ENCODE results near the gene MRPL53. TPM values are rescaled to one million over a fixed set of nuclear protein-coding genes. Genes with fewer than 3 reads are reported as not detected.
"Not testable (repeated sequence)": the region's sequence is repeated elsewhere in the genome, so short reads cannot be mapped to it uniquely, and the experiment has no call there.

MRPL53 gene
- polyA plus RNA-seq, 3 donors, result 37.1 to 43.6 (median 38.9) TPM

DNA sequence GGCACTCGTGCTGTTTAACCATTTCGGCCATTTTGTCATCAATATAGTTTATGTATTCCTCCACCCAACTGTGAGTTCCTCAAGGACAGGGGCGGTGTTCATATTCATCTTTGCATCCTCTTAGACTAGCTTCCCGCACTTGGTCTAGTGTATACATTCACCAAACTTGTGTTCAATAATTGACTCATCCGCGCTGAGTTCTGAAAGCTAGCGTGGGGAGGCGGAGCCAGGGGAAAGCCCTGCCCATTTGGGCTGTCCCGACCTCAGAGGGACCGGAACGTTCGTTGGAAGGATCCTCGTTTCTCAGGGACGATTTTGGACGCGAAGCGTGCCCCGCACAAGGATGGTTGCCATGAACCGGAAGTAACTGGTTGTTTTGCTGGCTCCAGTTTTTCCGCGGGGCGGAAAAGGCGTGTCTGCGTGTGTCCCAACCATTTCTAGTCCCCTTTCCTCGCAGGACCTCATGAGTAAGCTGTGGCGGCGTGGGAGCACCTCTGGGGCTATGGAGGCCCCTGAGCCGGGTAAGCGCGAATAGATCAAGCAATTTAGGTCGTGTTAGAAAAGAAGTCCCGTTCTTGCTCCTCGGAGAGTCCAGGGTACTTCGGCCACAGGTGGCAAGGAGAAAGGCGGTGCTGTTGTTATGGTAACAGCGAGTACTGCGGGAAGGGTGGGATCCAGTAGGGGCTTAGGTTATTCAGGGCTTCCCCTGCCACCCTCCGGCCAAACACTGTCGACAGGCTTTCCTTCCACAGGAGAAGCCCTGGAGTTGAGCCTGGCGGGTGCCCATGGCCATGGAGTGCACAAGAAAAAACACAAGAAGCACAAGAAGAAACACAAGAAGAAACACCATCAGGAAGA is 17.6 kb downstream of the MRPL53 start, which contains the start of gene INO80B:
TSS of gene INO80B (plus strand) at position 434 of the 858 bp plus-strand sequence. CDS start at position 464, 30 bp downstream.
- peak; percentile 97 to 99 (median 97) for DNase-seq (ENCODE audit: low read depth in 3 of 3, low spot score in 2 of 3)

GRCh38 chr2:74450570-74451190 is 21.8 kb downstream of the MRPL53 start:
- no peak for DNase-seq (ENCODE audit: low read depth in 3 of 3, low spot score in 2 of 3)

DNA sequence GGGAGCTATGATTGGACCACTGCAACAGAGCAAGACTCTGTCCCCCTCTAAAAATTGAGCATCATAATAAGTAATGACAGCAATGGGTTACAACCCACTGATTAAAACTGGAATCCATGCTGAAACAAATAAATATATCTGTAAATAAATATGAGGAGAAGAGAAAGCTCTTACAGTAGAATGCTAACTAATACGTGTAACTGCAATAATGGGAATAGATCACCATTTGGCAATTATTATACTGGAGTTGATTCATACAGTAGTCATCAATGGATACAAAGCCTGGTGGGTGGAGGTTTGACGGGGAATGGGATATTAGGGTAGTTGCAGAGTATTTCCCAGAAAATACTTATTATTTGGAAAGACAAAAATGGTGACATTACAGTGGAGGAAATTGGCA is 23.7 kb downstream of the MRPL53 start:
- DNase-seq (ENCODE audit: low read depth in 3 of 3, low spot score in 2 of 3), result no peak

DNA sequence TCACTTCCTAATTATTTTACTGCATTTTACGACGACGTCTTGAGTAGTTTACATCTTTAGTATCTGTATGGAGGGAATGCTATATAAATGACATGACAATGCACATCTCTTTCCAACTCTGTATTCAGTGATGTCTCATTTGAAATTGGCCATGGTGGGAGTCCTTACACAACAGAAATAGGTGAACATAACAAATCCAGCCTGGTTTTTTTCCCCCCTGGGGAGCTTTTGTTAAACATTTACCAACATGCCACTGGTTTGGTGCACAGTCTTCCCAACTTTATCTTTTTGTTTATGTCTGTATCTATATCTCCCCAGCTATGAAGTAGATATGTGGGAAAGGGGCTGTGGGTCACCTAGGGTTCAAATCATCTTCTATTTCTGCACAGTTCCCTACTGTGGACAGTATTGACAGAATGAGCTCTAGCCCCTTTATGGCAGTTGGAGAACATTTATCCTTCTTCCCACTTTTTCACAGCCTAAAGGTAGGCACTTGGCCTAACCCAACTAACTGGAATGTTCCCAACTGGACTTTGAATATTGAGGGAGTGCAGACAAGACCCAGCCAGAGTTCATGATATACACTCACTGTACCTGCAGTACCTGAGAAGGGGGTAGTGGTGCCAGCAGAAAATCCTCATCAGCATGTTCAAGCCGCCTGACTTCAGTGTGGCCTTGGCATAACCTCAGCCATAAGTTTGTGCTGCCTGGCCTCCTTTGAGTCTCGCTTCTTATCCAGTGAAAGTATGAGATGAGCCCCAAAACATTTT is 25.1 kb downstream of the MRPL53 start:
- DNase-seq (ENCODE audit: low read depth in 3 of 3, low spot score in 2 of 3), result no peak

DNA sequence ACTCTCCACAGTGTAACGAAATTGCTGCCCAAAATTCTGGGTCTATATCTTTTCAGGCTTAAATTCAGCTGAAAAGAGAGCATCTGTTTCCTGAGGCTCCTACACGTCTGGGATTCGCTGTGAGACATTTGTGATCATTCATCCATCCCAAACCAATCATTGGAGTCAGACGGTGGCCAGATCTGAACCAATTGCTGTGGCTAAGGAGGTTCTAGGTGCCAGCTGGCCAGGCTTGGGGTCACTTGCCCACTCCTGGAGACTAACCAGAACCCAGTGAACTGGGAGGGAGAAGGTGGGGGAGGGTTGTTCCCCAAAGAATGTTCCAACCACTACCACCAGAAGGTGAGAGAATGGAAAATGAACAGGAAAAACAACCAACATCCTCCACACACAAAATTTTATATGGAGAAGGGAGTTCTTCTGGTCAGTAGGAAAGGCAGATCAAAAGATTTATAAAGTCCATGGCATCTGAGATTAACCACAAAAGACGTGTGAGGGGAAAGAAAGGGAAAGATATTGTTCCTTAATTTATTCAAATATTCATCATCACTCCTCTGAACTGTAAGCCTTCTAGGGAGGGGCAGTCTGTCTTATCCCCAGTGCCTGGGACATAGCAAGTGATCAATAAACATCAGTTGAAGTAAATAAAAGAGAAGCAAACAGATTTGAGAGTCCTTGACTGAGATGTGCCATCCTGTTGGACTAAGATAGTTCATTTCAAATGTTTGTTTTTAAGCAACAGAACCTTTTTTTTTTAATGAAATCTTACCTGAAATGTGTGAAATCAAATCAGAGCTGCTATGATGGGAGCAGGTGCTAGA is 27.8 kb downstream of the MRPL53 start:
- no peak for DNase-seq (ENCODE audit: low read depth in 3 of 3, low spot score in 2 of 3)

DNA sequence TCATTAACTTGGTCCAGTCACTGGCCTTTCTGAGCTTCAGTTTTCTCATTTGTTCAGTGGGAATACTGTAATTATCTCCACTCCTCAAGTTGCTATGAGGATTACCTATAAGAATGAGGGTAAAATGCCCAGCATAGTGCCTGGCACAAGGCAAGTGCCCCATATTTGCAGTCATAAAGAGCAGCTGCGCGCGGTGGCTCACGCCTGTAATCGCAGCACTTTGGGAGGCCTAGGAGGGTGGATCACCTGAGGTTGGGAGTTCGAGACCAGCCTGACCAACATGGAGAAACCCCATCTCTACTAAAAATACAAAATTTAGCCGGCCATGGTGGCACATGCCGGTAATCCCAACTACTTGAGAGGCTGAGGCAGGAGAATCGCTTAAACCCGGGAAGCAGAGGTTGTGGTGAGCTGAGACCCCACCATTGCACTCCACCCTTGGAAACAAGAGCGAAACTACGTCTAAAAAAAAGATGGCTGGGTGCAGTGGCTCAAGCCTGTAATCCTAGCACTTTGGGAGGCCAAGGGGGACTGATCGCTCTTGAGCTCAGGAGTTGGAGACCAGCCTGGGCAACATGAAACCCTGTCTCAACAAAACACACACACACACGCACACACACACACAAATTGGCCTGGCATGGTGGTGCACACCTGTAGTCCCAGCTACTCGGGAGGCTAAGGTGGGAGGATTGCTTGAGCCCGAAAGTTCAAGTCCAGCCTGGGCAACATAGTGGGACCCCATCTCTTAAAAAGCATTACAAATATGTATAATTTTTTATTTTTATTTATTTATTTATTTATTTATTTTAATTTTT is 29.8 kb downstream of the MRPL53 start:
- DNase-seq (ENCODE audit: low read depth in 3 of 3, low spot score in 2 of 3), result not testable (repeated sequence)

DNA sequence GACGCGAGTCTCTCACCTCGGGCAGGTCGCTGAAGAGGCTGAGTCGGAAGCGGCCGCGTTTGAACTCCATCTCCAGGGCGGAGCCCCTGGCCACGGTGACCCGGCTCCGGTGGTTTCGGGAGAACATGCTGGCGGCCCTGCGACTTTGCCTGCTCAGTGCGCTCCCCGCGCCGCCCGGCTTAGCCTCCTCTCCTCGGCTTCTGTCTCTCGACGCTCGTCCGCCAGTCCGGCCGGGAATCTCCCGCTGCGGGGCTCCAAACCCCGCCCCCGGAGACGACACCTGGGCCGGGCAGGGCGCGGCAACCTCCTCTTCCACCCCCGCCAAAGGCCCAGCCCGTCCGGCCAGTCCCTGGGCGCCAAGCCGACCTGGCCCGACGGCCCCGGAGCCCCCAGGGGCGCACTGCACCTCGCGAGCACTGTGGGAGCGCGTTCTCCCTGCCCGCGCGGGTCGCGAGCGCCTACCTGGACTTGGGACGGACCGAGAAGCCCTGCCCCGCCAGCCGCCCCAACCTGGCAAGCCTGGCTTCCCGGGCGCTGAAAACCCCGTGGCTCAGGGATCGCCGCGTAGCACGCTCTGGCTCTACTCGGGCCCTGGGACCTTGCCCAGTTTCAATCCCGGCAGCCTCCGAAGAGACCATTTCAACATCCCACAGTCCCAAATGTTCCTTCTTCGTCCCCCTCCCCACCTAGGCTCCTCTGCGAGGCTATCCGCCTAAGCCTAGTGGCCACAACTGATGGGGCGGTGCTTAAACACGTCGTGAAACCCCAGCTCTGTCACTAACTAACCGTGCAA is 30.6 kb downstream of the MRPL53 start, which contains the start of gene RTKN:
TSS of gene RTKN (minus strand) at position 248 of the 793 bp plus-strand sequence. CDS start at position 127, 121 bp downstream.
- no peak for DNase-seq (ENCODE audit: low read depth in 3 of 3, low spot score in 2 of 3)

GRCh38 chr2:74441170-74441689 is 31.2 kb downstream of the MRPL53 start:
- no peak for DNase-seq (ENCODE audit: low read depth in 3 of 3, low spot score in 2 of 3)

DNA sequence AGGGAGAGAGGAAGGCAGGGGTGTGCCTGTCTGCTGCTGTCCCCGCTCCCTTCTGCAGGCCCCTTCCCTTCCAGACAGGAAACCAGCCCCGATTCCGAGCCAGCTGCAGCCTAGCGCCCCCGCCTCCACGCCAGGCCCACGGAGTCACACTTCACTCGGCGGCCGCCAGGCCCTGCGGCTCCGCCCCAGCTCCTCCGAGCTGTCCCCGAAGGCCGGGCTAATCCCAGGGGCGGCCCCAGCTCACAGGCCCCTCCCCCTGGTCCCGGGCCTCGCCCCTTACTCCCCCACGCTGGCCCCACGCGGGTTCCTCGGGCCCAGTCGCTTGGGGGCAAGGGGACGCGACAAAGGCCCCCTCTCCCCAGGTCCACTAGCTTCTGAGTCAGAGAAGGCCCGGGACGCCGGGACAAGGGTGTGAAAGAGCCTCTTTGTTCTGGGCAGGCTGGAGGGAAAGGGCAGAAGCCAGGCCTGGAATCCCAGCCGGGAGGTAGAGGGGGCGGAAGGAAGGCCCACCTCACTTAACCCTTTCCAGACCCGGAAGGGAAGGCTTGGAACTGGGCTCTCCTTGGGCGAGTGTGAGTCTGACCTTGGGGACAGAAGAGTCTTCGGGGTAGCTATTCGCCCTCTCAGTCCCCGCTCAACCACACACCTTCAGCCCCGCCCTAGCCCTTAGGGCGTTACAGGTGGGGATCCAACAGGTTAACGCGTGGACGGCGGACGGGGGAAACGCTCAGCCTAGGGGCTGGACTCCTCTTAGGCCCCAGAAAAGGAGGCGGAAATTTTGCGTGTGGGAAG is 31.9 kb downstream of the MRPL53 start:
- DNase-seq (ENCODE audit: low read depth in 3 of 3, low spot score in 2 of 3), result peak in 1 of 3 donors; percentile 87

DNA sequence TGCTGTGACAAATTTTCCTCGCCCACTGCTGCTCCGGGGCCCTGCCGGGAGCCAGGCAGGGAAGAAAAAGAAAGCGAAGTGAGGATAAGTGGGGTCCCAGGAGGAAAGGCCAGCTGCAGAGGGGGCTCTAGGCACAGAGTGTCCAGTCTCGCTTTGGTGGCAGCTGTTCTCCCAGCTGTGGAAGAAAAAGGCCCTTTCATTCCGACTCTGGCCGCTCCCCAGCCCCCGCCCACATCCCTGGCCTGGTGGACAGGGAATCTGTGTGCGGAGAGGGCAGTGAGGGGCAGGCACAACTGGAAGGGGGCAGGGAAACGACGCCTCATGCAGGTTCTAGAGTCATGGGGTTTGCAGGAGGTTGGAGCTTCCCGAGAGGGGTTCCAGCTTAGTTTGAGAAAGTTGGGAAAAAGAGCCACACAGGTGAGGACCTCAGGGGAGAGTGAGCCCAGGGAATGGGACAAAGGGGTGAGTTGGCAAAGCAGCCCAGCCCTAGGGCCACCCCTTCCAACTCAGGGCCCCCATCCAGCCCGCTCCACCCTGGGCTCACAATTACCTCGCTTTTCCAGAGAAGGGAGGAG is 32.6 kb downstream of the MRPL53 start:
- peak in 1 of 3 donors; percentile 25 for DNase-seq (ENCODE audit: low read depth in 3 of 3, low spot score in 2 of 3)

DNA sequence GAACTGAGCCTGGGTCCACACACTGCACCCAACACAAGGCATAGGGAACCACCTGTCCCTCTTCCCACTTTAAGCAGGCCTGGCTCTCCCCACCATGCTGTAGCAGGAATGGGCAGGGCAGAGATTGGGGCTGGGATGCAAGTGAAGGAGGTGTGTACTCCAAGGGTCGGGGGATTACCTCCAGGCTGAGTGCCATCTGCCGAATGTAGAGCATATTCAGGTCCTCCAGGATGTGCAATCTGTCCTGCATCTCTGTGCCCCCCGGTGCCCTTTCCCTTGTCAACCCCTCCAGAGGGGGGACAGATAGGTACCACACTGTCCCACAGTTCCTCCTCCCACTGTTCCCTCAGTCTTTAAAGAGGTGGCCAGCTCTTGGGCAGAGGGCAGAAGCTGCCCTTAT is 33.1 kb downstream of the MRPL53 start:
- DNase-seq (ENCODE audit: low read depth in 3 of 3, low spot score in 2 of 3), result no peak

- no peak for DNase-seq (ENCODE audit: low read depth in 3 of 3, low spot score in 2 of 3)
These were observed 34.2 kb downstream of the MRPL53 start for GRCh38 chr2:74438248-74438647.

DNA sequence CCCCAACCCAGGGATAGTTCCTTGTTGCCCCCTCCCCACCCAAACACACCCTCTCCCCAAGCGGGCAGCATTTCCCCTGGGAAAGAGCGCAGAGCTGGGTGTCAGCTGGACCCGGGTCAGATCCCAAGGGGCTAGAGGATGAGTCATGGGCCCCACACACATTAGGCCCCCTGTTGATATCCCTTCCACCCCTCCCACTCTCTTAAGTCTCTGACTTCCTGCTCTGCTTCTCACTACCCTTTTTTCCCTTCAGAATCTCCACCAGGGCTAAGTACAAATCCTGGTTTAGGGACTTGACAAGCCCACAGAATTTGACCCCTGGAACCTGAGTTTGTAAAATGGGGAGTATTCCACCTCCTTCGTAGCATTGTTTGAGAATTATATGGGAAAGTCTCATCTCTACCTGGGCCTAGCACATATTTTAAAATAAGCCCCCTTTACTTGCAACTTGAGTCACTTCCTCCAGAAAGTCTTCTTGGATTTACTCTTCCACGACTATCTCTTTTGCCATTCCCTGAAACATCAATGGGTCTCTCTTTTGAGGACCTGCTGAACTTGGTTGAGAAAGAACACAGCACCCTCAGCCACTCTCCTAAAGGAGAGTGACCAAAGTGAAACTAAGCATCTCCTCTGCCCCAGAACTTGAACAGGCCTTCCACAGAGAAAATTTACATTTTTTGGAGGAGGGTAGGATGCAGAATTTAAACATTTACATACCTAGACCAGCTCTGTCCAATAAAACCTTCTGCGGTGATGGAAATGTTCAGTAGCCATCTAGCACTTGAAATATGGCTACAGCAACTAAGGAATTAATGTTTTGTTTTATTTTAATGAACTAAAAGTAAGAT is 35.4 kb downstream of the MRPL53 start:
- DNase-seq (ENCODE audit: low read depth in 3 of 3, low spot score in 2 of 3), result no peak

DNA sequence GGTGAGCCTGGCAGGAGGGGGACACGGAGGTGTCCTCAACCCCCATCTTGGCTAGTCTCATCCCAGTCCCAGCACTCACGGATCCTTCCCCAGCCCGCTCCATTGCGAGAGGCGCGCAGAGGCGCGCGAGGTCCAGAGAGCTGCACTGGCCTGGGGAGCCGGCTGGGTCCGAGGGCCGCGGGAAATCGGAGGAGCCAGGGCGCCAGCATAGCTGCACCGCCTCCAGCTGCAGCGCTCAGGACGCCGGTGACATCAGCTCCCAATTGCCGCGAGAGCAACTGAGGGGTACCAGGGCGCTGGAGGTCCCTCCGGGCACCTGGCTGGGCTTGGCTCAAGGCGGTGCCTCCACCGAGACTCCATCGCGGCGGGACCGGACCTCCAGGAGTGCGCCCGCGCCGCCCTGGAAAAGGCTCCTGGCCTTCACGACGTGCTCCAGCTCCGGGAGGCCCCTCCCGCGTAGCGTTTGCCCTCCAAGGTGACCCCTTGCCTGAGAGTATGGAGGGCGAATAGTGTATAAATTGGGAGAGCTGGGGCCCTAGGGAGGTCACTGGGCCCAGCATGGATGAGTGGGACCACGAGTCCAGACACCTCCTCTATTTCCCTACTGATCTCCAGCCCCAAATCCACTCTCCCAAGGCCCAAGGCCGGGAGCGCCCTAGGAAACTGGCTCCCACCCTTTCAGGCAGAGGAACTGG is 36.2 kb downstream of the MRPL53 start:
- DNase-seq (ENCODE audit: low read depth in 3 of 3, low spot score in 2 of 3), result no peak

GRCh38 chr2:74430502-74430901 is 42.0 kb downstream of the MRPL53 start:
- DNase-seq (ENCODE audit: low read depth in 3 of 3, low spot score in 2 of 3), result no peak
